Parathyroid adenoma (tissue), 2 donors: ENCODE results near the gene ANKRD23.
"Not testable (repeated sequence)": the region's sequence is repeated elsewhere in the genome, so short reads cannot be mapped to it uniquely, and the experiment has no call there.

Source experiments
- H2AFZ ChIP-seq: fragments of 300-600 bp; sonication (generic); one replicate; pipeline ENCODE4 v1.7.0; 2017; ENCODE audit warnings: antibody characterized with exemption, mild to moderate bottlenecking
- H3K27ac ChIP-seq: fragments of 300-600 bp; sonication (generic); one replicate; pipeline ENCODE4 v1.7.0; 2017
- H3K27me3 ChIP-seq: fragments of 300-600 bp; sonication (generic); one replicate; pipeline ENCODE4 v1.7.0; 2017; ENCODE audit warnings: low read length; ENCODE audit not compliant: control insufficient read depth, insufficient read depth
- H3K36me3 ChIP-seq: fragments of 300-600 bp; sonication (generic); one replicate; pipeline ENCODE4 v1.7.0; 2017; ENCODE audit warnings: low read length; ENCODE audit not compliant: control insufficient read depth, insufficient read depth
- H3K4me1 ChIP-seq: fragments of 300-600 bp; sonication (generic); one replicate; pipeline ENCODE4 v1.7.0; 2017; ENCODE audit warnings: control low read depth
- H3K4me2 ChIP-seq: fragments of 300-600 bp; sonication (generic); one replicate; pipeline ENCODE4 v1.7.0; 2017; ENCODE audit warnings: low read length
- H3K4me3 ChIP-seq: fragments of 300-600 bp; sonication (generic); one replicate; pipeline ENCODE4 v1.7.0; 2017; ENCODE audit warnings: low read depth, low read length
- H3K79me2 ChIP-seq: fragments of 300-600 bp; sonication (generic); one replicate; pipeline ENCODE4 v1.7.0; 2017; ENCODE audit warnings: control low read depth
- H3K9ac ChIP-seq: fragments of 300-600 bp; sonication (generic); one replicate; pipeline ENCODE4 v1.7.0; 2017; ENCODE audit warnings: mild to moderate bottlenecking
- H3K9me3 ChIP-seq: fragments of 300-600 bp; sonication (generic); one replicate; pipeline ENCODE4 v1.7.0; 2017; ENCODE audit warnings: low read length; ENCODE audit not compliant: control insufficient read depth
- TF ChIP-seq, protein P1 (sequence below): fragments of 300-600 bp; sonication (generic); IDR thresholded peaks from one replicate; pipeline ENCODE4 v1.7.0; 2017; ENCODE audit warnings: antibody characterized with exemption, mild to moderate bottlenecking
- donor health status: primary hyperparathyroidism.

Gene ANKRD23

DNA sequence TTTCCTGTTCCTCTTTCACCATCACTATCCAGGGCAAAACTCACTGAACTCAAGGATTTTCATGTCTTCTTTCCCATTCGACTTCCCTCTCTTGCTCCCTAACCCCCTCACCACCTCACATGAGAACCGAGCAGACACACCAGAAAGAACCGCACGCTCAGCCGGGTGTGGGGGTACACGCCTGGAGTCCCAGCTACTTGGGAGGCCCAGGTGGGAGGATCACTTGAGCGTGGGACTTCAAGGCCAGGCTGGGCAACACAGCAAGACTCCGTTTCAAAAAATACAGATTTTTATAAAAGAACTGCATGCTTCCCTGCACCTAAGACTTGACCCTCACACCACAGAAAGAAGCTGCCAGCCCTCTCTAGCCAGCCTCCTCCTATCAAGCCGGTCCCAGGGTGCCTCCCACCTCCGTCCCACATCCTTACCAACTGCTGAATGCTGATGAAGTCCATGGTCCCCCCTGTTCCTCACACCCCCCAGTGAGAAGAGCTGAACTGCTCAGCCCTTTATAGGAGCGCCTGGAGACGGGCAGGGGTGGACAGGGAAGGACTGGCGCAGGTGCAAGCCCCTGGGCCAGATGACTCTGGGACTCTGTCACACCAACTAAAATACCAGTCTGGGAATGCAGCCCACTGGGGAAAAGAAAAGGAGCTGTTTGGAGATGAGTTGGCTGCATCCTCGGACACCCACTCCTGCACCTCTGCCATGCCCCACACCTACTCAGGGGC is at the start of gene ANKRD23:
ANKRD23 (minus strand) TSS at position 484 of the 731 bp plus-strand sequence; CDS start at position 455, 29 bp downstream.
- H3K79me2 ChIP-seq: no peaks in the 10 kb centered on the region
- H3K9me3 ChIP-seq: no peaks in the 10 kb centered on the region
- no peaks in the 10 kb centered on the region for H3K27me3 ChIP-seq
- no peaks in the 10 kb centered on the region for H3K36me3 ChIP-seq
- H2AFZ ChIP-seq: no peak within 1 kb of the TSS
- peak within 1 kb of the TSS; percentile 49 for H3K27ac ChIP-seq
- peaks cover 19% of the 10 kb centered on the region for H3K4me1 ChIP-seq
- H3K4me3 ChIP-seq: no peak within 1 kb of the TSS
- no peak within 1 kb of the TSS for H3K4me2 ChIP-seq
- H3K9ac ChIP-seq: no peak within 1 kb of the TSS
- TF ChIP-seq, protein P1, sequence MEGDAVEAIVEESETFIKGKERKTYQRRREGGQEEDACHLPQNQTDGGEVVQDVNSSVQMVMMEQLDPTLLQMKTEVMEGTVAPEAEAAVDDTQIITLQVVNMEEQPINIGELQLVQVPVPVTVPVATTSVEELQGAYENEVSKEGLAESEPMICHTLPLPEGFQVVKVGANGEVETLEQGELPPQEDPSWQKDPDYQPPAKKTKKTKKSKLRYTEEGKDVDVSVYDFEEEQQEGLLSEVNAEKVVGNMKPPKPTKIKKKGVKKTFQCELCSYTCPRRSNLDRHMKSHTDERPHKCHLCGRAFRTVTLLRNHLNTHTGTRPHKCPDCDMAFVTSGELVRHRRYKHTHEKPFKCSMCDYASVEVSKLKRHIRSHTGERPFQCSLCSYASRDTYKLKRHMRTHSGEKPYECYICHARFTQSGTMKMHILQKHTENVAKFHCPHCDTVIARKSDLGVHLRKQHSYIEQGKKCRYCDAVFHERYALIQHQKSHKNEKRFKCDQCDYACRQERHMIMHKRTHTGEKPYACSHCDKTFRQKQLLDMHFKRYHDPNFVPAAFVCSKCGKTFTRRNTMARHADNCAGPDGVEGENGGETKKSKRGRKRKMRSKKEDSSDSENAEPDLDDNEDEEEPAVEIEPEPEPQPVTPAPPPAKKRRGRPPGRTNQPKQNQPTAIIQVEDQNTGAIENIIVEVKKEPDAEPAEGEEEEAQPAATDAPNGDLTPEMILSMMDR: no peak

DNA sequence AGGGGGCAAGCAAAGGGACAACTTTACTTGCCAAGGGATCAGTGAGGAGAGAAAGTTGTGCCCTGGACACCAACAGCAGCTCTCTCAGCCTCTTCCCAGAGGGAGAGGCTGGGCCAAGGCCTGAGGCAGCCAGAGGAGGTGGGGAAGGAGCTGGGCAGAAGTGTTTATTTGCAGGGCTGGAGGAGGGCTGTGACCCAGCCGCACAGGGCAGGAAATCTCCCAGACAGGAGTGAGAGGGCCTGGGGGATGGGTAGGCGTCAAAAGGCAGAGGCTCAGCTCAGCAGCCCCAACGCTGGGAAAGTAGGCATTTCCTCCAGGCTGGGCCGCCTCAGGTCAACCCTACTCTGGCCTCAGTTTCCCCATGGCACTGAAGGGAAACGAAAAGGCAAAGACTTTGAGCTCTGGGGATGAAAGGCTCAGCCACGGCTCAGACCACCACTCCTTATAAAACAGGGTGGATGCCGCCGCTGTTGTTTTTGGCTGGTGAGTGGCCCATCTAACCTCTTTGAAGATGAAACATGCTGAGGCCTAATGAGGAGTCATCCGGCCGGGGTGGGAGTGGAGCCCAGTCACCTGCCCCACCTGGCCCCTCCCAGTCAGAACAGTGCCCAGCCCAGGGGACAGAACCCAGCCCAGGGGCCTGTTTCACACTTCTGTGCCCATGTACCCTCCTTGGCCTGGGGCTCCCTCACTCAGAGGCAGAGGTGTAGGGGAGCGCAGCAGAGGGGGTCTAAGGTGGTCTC is 47.9 kb upstream of the ANKRD23 start:
- no peaks in the 10 kb centered on the region for H3K4me1 ChIP-seq
- H3K27ac ChIP-seq: no peak overlapping the region
- H3K9ac ChIP-seq: no peak overlapping the region

DNA sequence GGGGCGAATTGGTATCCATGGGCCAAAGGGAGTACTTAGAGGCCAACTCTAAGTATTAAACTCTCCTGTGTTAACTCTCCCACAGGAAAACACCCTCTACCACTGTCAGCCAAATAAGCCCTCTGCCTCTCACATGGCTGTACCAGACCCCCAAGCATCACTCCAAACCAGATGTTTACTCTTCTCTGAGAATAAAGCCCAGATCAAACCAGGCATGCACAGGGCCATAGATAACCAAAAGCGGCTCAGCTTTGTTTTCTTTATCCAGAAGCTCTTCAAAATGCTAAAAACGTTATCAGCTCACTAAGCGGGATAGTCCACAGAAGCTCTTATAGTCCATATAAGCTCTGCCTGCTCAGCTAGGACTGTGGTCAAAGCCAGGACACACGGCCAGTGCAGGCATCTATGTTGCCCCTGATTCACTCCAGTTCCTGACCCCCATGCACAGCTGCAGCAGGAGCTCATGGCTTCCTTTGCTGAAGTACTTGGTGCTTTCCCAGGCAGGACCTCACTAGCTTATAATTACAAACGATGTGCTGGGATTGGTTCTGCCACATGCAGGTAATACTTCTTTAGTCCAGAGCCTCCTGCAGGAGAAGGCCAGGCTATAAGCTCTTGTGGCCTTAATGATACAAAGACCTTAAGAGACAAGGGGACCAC is 47.0 kb upstream of the ANKRD23 start:
- Histone ChIP-seq H3K27ac (no peak overlapping the region), H3K9ac (no peak overlapping the region), H3K4me1 (no peaks in the 10 kb centered on the region)

More for the DNA sequence above, 47.9 kb upstream of the ANKRD23 start:
- no peak overlapping the region for H3K4me2 ChIP-seq
- TF ChIP-seq, protein P1: no peak
- H3K36me3 ChIP-seq: no peaks in the 10 kb centered on the region
- H2AFZ ChIP-seq: no peak overlapping the region
- no peaks in the 10 kb centered on the region for H3K9me3 ChIP-seq
- no peaks in the 10 kb centered on the region for H3K79me2 ChIP-seq
- H3K27me3 ChIP-seq: no peaks in the 10 kb centered on the region
- H3K4me3 ChIP-seq: no peak overlapping the region

DNA sequence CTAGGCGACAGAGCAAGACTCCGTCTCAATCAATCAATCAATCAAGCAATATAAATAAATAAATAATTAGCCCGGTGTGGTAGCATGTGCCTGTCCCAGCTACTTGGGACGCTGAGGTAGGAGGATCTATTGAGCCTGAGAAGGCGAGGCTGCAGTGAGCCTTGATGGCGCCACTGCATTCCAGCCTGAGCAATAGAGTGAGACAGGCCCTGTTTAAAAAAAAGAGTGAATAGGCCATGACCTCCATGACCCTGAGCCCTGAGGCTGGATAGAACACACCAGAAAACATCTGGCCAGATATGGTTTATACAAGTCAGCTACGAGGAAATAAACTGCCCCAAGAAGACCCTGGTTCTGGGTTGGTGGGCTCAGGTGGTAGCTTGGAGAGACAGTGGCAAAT is 46.4 kb upstream of the ANKRD23 start:
- no peaks in the 10 kb centered on the region for H3K27me3 ChIP-seq
- no peak overlapping the region for H3K27ac ChIP-seq
- no peaks in the 10 kb centered on the region for H3K4me1 ChIP-seq
- no peaks in the 10 kb centered on the region for H3K79me2 ChIP-seq
- H3K9ac ChIP-seq: no peak overlapping the region
- H3K4me3 ChIP-seq: no peak overlapping the region
- TF ChIP-seq, protein P1: no peak
- H3K36me3 ChIP-seq: no peaks in the 10 kb centered on the region
- no peak overlapping the region for H3K4me2 ChIP-seq
- no peak overlapping the region for H2AFZ ChIP-seq
- no peaks in the 10 kb centered on the region for H3K9me3 ChIP-seq

More for the DNA sequence above, 47.0 kb upstream of the ANKRD23 start:
- H3K4me2 ChIP-seq: no peak overlapping the region
- H3K36me3 ChIP-seq: no peaks in the 10 kb centered on the region
- no peak overlapping the region for H3K4me3 ChIP-seq
- no peaks in the 10 kb centered on the region for H3K27me3 ChIP-seq
- no peaks in the 10 kb centered on the region for H3K9me3 ChIP-seq
- H3K79me2 ChIP-seq: no peaks in the 10 kb centered on the region
- H2AFZ ChIP-seq: no peak overlapping the region
- TF ChIP-seq, protein P1: no peak

DNA sequence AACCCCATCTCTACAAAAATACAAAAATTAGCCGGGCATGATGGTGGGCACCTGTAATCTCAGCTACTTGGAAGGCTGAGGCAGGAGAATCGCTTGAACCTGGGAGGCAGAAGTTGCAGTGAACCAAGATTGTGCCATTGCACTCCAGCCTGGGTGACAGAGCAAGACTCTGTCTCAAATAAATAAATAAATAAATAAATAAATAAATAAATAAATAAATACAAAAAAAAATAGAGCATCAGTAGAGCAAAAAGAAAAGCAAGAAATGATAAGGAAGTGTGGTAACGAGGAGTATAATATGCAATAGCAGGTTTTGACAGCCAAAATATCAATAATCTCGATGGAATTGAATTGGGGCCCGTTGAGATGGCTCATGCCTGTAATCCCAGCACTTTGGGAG is 45.7 kb upstream of the ANKRD23 start:
- H3K27ac ChIP-seq, H2AFZ ChIP-seq, H3K9ac ChIP-seq, H3K4me3 ChIP-seq, H3K9me3 ChIP-seq, H3K27me3 ChIP-seq, H3K4me2 ChIP-seq, H3K79me2 ChIP-seq, H3K36me3 ChIP-seq, H3K4me1 ChIP-seq: not testable (repeated sequence)
